ENCODE results near the gene MYO1E.

Gene MYO1E

GRCh38 chr15:59304034-59304795 lies 68.5 kb downstream of the MYO1E start:
- Histone ChIP-seq H3K9ac (ENCODE audit: low read length) (no peak overlapping the region), H3K36me3 (ENCODE audit: control insufficient read depth, insufficient read depth, low read length) (no peaks in the 10 kb centered on the region), H3K9me3 (ENCODE audit: control insufficient read depth, insufficient read depth, low read depth, low read length) (no peaks in the 10 kb centered on the region), H3K4me3 (ENCODE audit: low read depth, low read length) (no peak overlapping the region), H3K4me1 (ENCODE audit: control insufficient read depth, insufficient read depth, low read length) (peaks cover 14% of the 10 kb centered on the region), H3K27ac (ENCODE audit: low read depth, low read length) (no peak overlapping the region), H3K27me3 (ENCODE audit: control insufficient read depth, insufficient read depth, low read length) (no peaks in the 10 kb centered on the region)

GRCh38 chr15:59303633-59304032 lies 69.0 kb downstream of the MYO1E start:
- H3K27ac ChIP-seq (ENCODE audit: low read depth, low read length) = no peak overlapping the region
- no peaks in the 10 kb centered on the region for H3K36me3 ChIP-seq (ENCODE audit: control insufficient read depth, insufficient read depth, low read length)
- H3K4me3 ChIP-seq (ENCODE audit: low read depth, low read length) = no peak overlapping the region
- no peaks in the 10 kb centered on the region for H3K27me3 ChIP-seq (ENCODE audit: control insufficient read depth, insufficient read depth, low read length)
- no peak overlapping the region for H3K9ac ChIP-seq (ENCODE audit: low read length)
- no peaks in the 10 kb centered on the region for H3K9me3 ChIP-seq (ENCODE audit: control insufficient read depth, insufficient read depth, low read depth, low read length)
- H3K4me1 ChIP-seq (ENCODE audit: control insufficient read depth, insufficient read depth, low read length) = peaks cover 14% of the 10 kb centered on the region

- Histone ChIP-seq H3K27me3 (ENCODE audit: control insufficient read depth, insufficient read depth, low read length) (no peaks in the 10 kb centered on the region), H3K9ac (ENCODE audit: low read length) (no peak overlapping the region), H3K36me3 (ENCODE audit: control insufficient read depth, insufficient read depth, low read length) (no peaks in the 10 kb centered on the region), H3K4me1 (ENCODE audit: control insufficient read depth, insufficient read depth, low read length) (peaks cover 16% of the 10 kb centered on the region), H3K4me3 (ENCODE audit: low read depth, low read length) (no peak overlapping the region), H3K9me3 (ENCODE audit: control insufficient read depth, insufficient read depth, low read depth, low read length) (no peaks in the 10 kb centered on the region), H3K27ac (ENCODE audit: low read depth, low read length) (no peak overlapping the region)
Measured at GRCh38 chr15:59303136-59303535, 69.5 kb downstream of the MYO1E start.

- no peak overlapping the region for H3K9ac ChIP-seq (ENCODE audit: low read length)
- peaks cover 17% of the 10 kb centered on the region for H3K4me1 ChIP-seq (ENCODE audit: control insufficient read depth, insufficient read depth, low read length)
- H3K9me3 ChIP-seq (ENCODE audit: control insufficient read depth, insufficient read depth, low read depth, low read length) = no peaks in the 10 kb centered on the region
- no peaks in the 10 kb centered on the region for H3K27me3 ChIP-seq (ENCODE audit: control insufficient read depth, insufficient read depth, low read length)
- H3K27ac ChIP-seq (ENCODE audit: low read depth, low read length) = no peak overlapping the region
- no peak overlapping the region for H3K4me3 ChIP-seq (ENCODE audit: low read depth, low read length)
- H3K36me3 ChIP-seq (ENCODE audit: control insufficient read depth, insufficient read depth, low read length) = no peaks in the 10 kb centered on the region
Measured at GRCh38 chr15:59301527-59301926, 71.1 kb downstream of the MYO1E start.

- no peaks in the 10 kb centered on the region for H3K27me3 ChIP-seq (ENCODE audit: control insufficient read depth, insufficient read depth, low read length)
- peaks cover 26% of the 10 kb centered on the region for H3K4me1 ChIP-seq (ENCODE audit: control insufficient read depth, insufficient read depth, low read length)
- H3K36me3 ChIP-seq (ENCODE audit: control insufficient read depth, insufficient read depth, low read length) = no peaks in the 10 kb centered on the region
- H3K27ac ChIP-seq (ENCODE audit: low read depth, low read length) = no peak overlapping the region
- no peak overlapping the region for H3K9ac ChIP-seq (ENCODE audit: low read length)
- H3K9me3 ChIP-seq (ENCODE audit: control insufficient read depth, insufficient read depth, low read depth, low read length) = no peaks in the 10 kb centered on the region
- no peak overlapping the region for H3K4me3 ChIP-seq (ENCODE audit: low read depth, low read length)
Measured at GRCh38 chr15:59300618-59301139, 72.0 kb downstream of the MYO1E start.

GRCh38 chr15:59299929-59300617 lies 72.6 kb downstream of the MYO1E start:
- no peak overlapping the region for H3K27ac ChIP-seq (ENCODE audit: low read depth, low read length)
- H3K4me1 ChIP-seq (ENCODE audit: control insufficient read depth, insufficient read depth, low read length) = peaks cover 32% of the 10 kb centered on the region
- H3K4me3 ChIP-seq (ENCODE audit: low read depth, low read length) = no peak overlapping the region
- no peak overlapping the region for H3K9ac ChIP-seq (ENCODE audit: low read length)
- H3K27me3 ChIP-seq (ENCODE audit: control insufficient read depth, insufficient read depth, low read length) = no peaks in the 10 kb centered on the region
- no peaks in the 10 kb centered on the region for H3K36me3 ChIP-seq (ENCODE audit: control insufficient read depth, insufficient read depth, low read length)
- H3K9me3 ChIP-seq (ENCODE audit: control insufficient read depth, insufficient read depth, low read depth, low read length) = no peaks in the 10 kb centered on the region

GRCh38 chr15:59298854-59299250 lies 73.8 kb downstream of the MYO1E start:
- peaks cover 29% of the 10 kb centered on the region for H3K4me1 ChIP-seq (ENCODE audit: control insufficient read depth, insufficient read depth, low read length)
- no peak overlapping the region for H3K27ac ChIP-seq (ENCODE audit: low read depth, low read length)
- H3K9ac ChIP-seq (ENCODE audit: low read length) = no peak overlapping the region
- H3K36me3 ChIP-seq (ENCODE audit: control insufficient read depth, insufficient read depth, low read length) = no peaks in the 10 kb centered on the region
- no peak overlapping the region for H3K4me3 ChIP-seq (ENCODE audit: low read depth, low read length)
- no peaks in the 10 kb centered on the region for H3K27me3 ChIP-seq (ENCODE audit: control insufficient read depth, insufficient read depth, low read length)
- H3K9me3 ChIP-seq (ENCODE audit: control insufficient read depth, insufficient read depth, low read depth, low read length) = no peaks in the 10 kb centered on the region

- Histone ChIP-seq H3K9me3 (ENCODE audit: control insufficient read depth, insufficient read depth, low read depth, low read length) (no peaks in the 10 kb centered on the region), H3K4me3 (ENCODE audit: low read depth, low read length) (no peak overlapping the region), H3K4me1 (ENCODE audit: control insufficient read depth, insufficient read depth, low read length) (peaks cover 25% of the 10 kb centered on the region), H3K27me3 (ENCODE audit: control insufficient read depth, insufficient read depth, low read length) (no peaks in the 10 kb centered on the region), H3K27ac (ENCODE audit: low read depth, low read length) (no peak overlapping the region), H3K9ac (ENCODE audit: low read length) (no peak overlapping the region), H3K36me3 (ENCODE audit: control insufficient read depth, insufficient read depth, low read length) (no peaks in the 10 kb centered on the region)
Measured at GRCh38 chr15:59298225-59298853, 74.3 kb downstream of the MYO1E start.

GRCh38 chr15:59296181-59296617 lies 76.5 kb downstream of the MYO1E start:
- Histone ChIP-seq H3K27me3 (ENCODE audit: control insufficient read depth, insufficient read depth, low read length) (no peaks in the 10 kb centered on the region), H3K36me3 (ENCODE audit: control insufficient read depth, insufficient read depth, low read length) (no peaks in the 10 kb centered on the region), H3K4me3 (ENCODE audit: low read depth, low read length) (no peak overlapping the region), H3K9me3 (ENCODE audit: control insufficient read depth, insufficient read depth, low read depth, low read length) (no peaks in the 10 kb centered on the region), H3K9ac (ENCODE audit: low read length) (no peak overlapping the region), H3K4me1 (ENCODE audit: control insufficient read depth, insufficient read depth, low read length) (peaks cover 37% of the 10 kb centered on the region), H3K27ac (ENCODE audit: low read depth, low read length) (no peak overlapping the region)

- Histone ChIP-seq H3K27me3 (ENCODE audit: control insufficient read depth, insufficient read depth, low read length) (no peaks in the 10 kb centered on the region), H3K4me1 (ENCODE audit: control insufficient read depth, insufficient read depth, low read length) (peaks cover 45% of the 10 kb centered on the region), H3K36me3 (ENCODE audit: control insufficient read depth, insufficient read depth, low read length) (no peaks in the 10 kb centered on the region), H3K27ac (ENCODE audit: low read depth, low read length) (no peak overlapping the region), H3K4me3 (ENCODE audit: low read depth, low read length) (no peak overlapping the region), H3K9me3 (ENCODE audit: control insufficient read depth, insufficient read depth, low read depth, low read length) (no peaks in the 10 kb centered on the region), H3K9ac (ENCODE audit: low read length) (no peak overlapping the region)
Measured at GRCh38 chr15:59295261-59296001, 77.2 kb downstream of the MYO1E start.
